Activated T-cell treated with anti-CD3 and anti-CD28 coated beads for 24 hours (primary cell): ENCODE data around the gene CSTF3.
A peak's percentile ranks its signal among the peaks of the same experiment; 100 is the strongest.
"Not testable (repeated sequence)": the region's sequence is repeated elsewhere in the genome, so short reads cannot be mapped to it uniquely, and the experiment has no call there.

Source experiments
- DNase-seq: peaks from one replicate; pipeline ENCODE4 v3.0.0-alpha.2; 2020; ENCODE audit warnings: low read depth

CSTF3 gene

GRCh38 chr11:33161120-33162005, at the start of gene CSTF3:
Gene CSTF3, minus strand, starts transcription at chr11:33161480. Its CDS starts 155 bp downstream, at chr11:33161325.
- DNase-seq, result peak; percentile 97

GRCh38 chr11:33208150-33208549, 46.9 kb upstream of the CSTF3 start:
- DNase-seq, result no peak

- no peak for DNase-seq
Measured at GRCh38 chr11:33207408-33207985, 46.2 kb upstream of the CSTF3 start.

GRCh38 chr11:33197915-33198727, 36.8 kb upstream of the CSTF3 start:
- no peak for DNase-seq

GRCh38 chr11:33195462-33196173, 34.3 kb upstream of the CSTF3 start:
- DNase-seq, result no peak

- no peak for DNase-seq
Measured at GRCh38 chr11:33194455-33194854, 33.2 kb upstream of the CSTF3 start.

GRCh38 chr11:33191467-33191866, 30.2 kb upstream of the CSTF3 start:
- no peak for DNase-seq

- DNase-seq, result no peak
Measured at GRCh38 chr11:33187998-33188722, 26.9 kb upstream of the CSTF3 start.

- DNase-seq, result no peak
Measured at GRCh38 chr11:33185756-33186155, 24.5 kb upstream of the CSTF3 start.

- DNase-seq, result no peak
Measured at GRCh38 chr11:33182246-33182878, 21.1 kb upstream of the CSTF3 start.

- no peak for DNase-seq
Measured at GRCh38 chr11:33179348-33179803, 18.1 kb upstream of the CSTF3 start.

GRCh38 chr11:33178443-33179180, 17.3 kb upstream of the CSTF3 start:
- DNase-seq, result no peak

GRCh38 chr11:33177676-33178336, 16.5 kb upstream of the CSTF3 start:
- no peak for DNase-seq

- DNase-seq, result not testable (repeated sequence)
Measured at GRCh38 chr11:33176760-33177159, 15.5 kb upstream of the CSTF3 start.

- no peak for DNase-seq
Measured at GRCh38 chr11:33172996-33173395, 11.7 kb upstream of the CSTF3 start.

GRCh38 chr11:33172345-33172744, 11.1 kb upstream of the CSTF3 start:
- DNase-seq, result no peak

- no peak for DNase-seq
Measured at GRCh38 chr11:33171251-33171650, 10.0 kb upstream of the CSTF3 start.

- no peak for DNase-seq
Measured at GRCh38 chr11:33168709-33169200, 7.5 kb upstream of the CSTF3 start.

GRCh38 chr11:33162831-33163230, 1.6 kb upstream of the CSTF3 start:
- no peak for DNase-seq
